ENCODE data around the gene ADAT2.

Gene ADAT2

GRCh38 chr6:143427109-143427817 lies 23.2 kb downstream of the ADAT2 start:
- TF ChIP-seq CTCF (IDR thresholded peaks at IDR 0.05; ENCODE audit: low read depth, low read length), result peak; percentile 99
- no peak overlapping the region for H3K4me3 ChIP-seq (ENCODE audit: low read depth, low read length)
- peak; percentile 87 for DNase-seq (ENCODE audit: low read depth, low spot score)
- in situ Hi-C loops (cut with HindIII; ENCODE audit: low sequenced_read_pairs), result no loop called here

- no peak for TF ChIP-seq CTCF (IDR thresholded peaks at IDR 0.05; ENCODE audit: low read depth, low read length)
- no peak for DNase-seq (ENCODE audit: low read depth, low spot score)
- H3K4me3 ChIP-seq (ENCODE audit: low read depth, low read length), result no peak overlapping the region
- in situ Hi-C loops (cut with HindIII; ENCODE audit: low sequenced_read_pairs), result no loop called here
These were observed 24.5 kb downstream of the ADAT2 start for GRCh38 chr6:143426026-143426425.

DNA sequence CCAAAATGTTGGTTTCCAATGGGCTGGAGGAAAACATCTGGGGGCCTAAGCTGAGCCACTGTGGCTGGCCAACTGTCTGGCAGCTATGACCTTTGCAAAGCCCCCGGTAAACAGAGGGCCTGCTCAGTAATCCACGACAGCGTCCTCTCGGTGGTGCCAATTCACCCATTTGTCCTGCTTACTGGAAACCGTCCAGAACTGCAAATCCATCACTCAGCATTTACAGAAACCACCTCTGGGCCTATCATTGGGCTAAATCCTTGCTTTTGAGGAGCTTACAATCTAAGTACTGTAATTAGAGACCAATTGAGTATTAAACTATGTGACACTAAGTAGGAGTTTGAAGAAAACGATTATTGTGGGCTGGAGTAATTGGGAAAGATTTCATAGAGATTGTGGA lies 31.0 kb downstream of the ADAT2 start:
- H3K4me3 ChIP-seq (ENCODE audit: low read depth, low read length), result no peak overlapping the region
- TF ChIP-seq CTCF (IDR thresholded peaks at IDR 0.05; ENCODE audit: low read depth, low read length), result no peak
- no peak for DNase-seq (ENCODE audit: low read depth, low spot score)
- in situ Hi-C loops (cut with HindIII; ENCODE audit: low sequenced_read_pairs), result no loop called here

DNA sequence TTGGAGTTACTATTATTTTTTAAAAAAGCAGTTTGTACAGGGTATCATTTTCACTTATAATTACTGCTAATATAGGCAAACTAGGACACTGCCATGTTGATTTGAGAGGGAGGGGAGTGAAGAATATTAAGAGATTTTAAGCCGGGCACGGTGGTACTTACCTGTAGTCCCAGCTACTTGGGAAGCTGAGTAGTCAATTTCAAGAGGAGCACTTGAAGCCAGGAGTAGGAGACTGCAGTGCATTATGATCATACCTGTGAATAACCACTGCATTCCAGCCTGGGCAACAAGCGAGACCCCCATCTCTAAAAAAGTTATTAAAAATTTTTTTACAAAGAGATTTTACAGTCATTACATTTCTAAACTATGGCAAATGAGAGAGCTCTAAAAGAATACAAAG lies 35.7 kb downstream of the ADAT2 start:
- H3K4me3 ChIP-seq (ENCODE audit: low read depth, low read length), result no peak overlapping the region
- no peak for DNase-seq (ENCODE audit: low read depth, low spot score)
- no peak for TF ChIP-seq CTCF (IDR thresholded peaks at IDR 0.05; ENCODE audit: low read depth, low read length)
- in situ Hi-C loops (cut with HindIII; ENCODE audit: low sequenced_read_pairs), result no loop called here

DNA sequence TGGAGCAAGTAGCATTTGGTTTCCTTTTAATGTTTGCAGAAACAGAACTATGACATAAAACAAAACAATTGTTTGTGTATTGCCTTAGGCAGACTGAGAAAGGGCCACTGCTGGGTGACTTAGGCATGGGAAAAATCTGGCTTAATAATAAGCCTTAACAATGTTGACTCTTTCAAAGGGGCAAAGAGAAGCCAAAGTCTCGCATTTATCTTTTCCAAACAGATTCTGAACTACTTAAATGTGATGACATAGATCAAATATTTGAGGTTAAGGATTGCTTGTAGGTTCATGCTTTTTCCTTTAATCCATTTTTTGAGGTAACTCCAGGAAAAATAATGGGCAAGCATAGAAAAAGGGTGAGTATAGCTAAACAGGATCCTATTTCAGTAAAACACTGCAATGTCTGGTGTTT lies 39.6 kb downstream of the ADAT2 start:
- DNase-seq (ENCODE audit: low read depth, low spot score), result peak; percentile 81
- TF ChIP-seq CTCF (IDR thresholded peaks at IDR 0.05; ENCODE audit: low read depth, low read length), result no peak
- in situ Hi-C loops (cut with HindIII; ENCODE audit: low sequenced_read_pairs), result no loop called here
- H3K4me3 ChIP-seq (ENCODE audit: low read depth, low read length), result no peak overlapping the region

DNA sequence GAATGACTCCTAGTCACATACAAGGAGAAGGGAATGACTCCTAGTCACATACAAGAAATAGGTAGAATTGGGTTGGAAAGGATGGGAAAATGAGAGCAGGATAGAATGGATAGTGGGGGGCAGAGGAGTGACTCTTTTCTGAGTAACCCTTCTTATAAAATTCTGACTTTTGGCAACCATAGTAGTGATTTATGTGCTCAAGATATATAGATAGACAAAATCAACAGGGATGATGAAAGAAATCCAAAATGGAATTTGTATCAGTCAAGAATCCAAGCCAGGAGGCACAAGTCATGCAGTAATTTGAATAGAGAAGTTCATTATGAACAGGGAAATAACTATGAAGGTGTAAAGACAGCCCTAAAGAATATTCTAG lies 41.7 kb downstream of the ADAT2 start:
- in situ Hi-C loops (cut with HindIII; ENCODE audit: low sequenced_read_pairs), result no loop called here
- no peak for DNase-seq (ENCODE audit: low read depth, low spot score)
- no peak for TF ChIP-seq CTCF (IDR thresholded peaks at IDR 0.05; ENCODE audit: low read depth, low read length)
- H3K4me3 ChIP-seq (ENCODE audit: low read depth, low read length), result no peak overlapping the region

All from astrocyte of the spinal cord (primary cell).